ENCODE results near the gene ALX4.

The ALX4 gene

GRCh38 chr11:44326615-44327475 lies 16.9 kb upstream of the ALX4 start:
- Histone ChIP-seq H3K9me3 (ENCODE audit: control insufficient read depth, insufficient read depth, low read depth, low read length) (no peaks in the 10 kb centered on the region), H3K4me1 (ENCODE audit: control insufficient read depth, insufficient read depth, low read length) (no peaks in the 10 kb centered on the region), H3K4me3 (ENCODE audit: low read depth, low read length) (no peak overlapping the region), H3K36me3 (ENCODE audit: control insufficient read depth in 2 of 2, insufficient read depth in 1 of 2, low read length in 2 of 2) (no peaks in the 10 kb centered on the region), H3K27ac (ENCODE audit: extremely low read depth, low read depth, low read length) (no peak overlapping the region)
- ChIA-PET CTCF (interaction anchor here (0.7 to 1.7 kb wide), 3 partner anchors 41 to 816 kb away, joined by 3 to 7 read pairs (median 5); no protein-coding TSS in a partner anchor), POLR2A (no interaction called here)
- TF ChIP-seq ZNF169 (tag by site-specific recombination; IDR thresholded peaks at IDR 0.05) (no peak), PATZ1 (tag by site-specific recombination; IDR thresholded peaks at IDR 0.05) (no peak), ZNF341 (tag by site-specific recombination; IDR thresholded peaks at IDR 0.05; ENCODE audit: low read depth) (peak; percentile 57), CTCF (tag by site-specific recombination; IDR thresholded peaks at IDR 0.05) (peak; percentile 33; the same call in 1 of the 2 replicates), KLF10 (tag by site-specific recombination; IDR thresholded peaks at IDR 0.05) (no peak), ZNF501 (tag by site-specific recombination; IDR thresholded peaks at IDR 0.05) (no peak), OSR2 (tag by site-specific recombination; IDR thresholded peaks at IDR 0.05) (no peak), ZXDB (tag by site-specific recombination; IDR thresholded peaks at IDR 0.05) (no peak), EGR2 (tag by site-specific recombination; IDR thresholded peaks at IDR 0.05; ENCODE audit: low read depth) (peak; percentile 80), ZFHX2 (tag by site-specific recombination; conservative IDR thresholded peaks at IDR 0.05) (peak; percentile 89), ZNF513 (tag by site-specific recombination; IDR thresholded peaks at IDR 0.05) (no peak), ZNF521 (tag by site-specific recombination; IDR thresholded peaks at IDR 0.05) (no peak), ZBTB20 (tag by site-specific recombination; IDR thresholded peaks at IDR 0.05) (no peak), ZNF354C (tag by site-specific recombination; IDR thresholded peaks at IDR 0.05; ENCODE audit: borderline replicate concordance, low read depth) (no peak), ZNF621 (tag by site-specific recombination; IDR thresholded peaks at IDR 0.05) (no peak), ZNF221 (tag by site-specific recombination; IDR thresholded peaks at IDR 0.05; ENCODE audit: borderline replicate concordance) (no peak), ZIC2 (tag by site-specific recombination; IDR thresholded peaks at IDR 0.05) (no peak), IKZF3 (tag by site-specific recombination; IDR thresholded peaks at IDR 0.05) (no peak), PRDM4 (tag by site-specific recombination; IDR thresholded peaks at IDR 0.05) (no peak), ZSCAN4 (tag by site-specific recombination; IDR thresholded peaks at IDR 0.05) (no peak), ZNF76 (tag by site-specific recombination; IDR thresholded peaks at IDR 0.05; ENCODE audit: borderline replicate concordance, low read depth) (no peak)
